Smooth muscle cell (in vitro differentiated cells): Measurements from ENCODE around the gene CD164. TPM values are rescaled to one million over a fixed set of nuclear protein-coding genes. Genes with fewer than 3 reads are reported as not detected.
A peak's percentile ranks its signal among the peaks of the same experiment; 100 is the strongest.

Experiments used
- DNase-seq: peaks from one replicate; lab custom pipeline; 2025; ENCODE audit not compliant: unreplicated experiment; lab: John Stamatoyannopoulos, UW
- H2AFZ ChIP-seq: fragments of 200-600 bp; sonication (generic); 2 replicates; pipeline ENCODE4 v1.6.0; 2016; ENCODE audit warnings: antibody characterized with exemption, low read depth, mild to moderate bottlenecking
- H3F3A ChIP-seq: fragments of 200-600 bp; sonication (generic); 2 replicates; pipeline ENCODE4 v1.6.0; 2017; ENCODE audit warnings: antibody characterized with exemption, low read depth
- H3K27ac ChIP-seq: fragments of 200-600 bp; sonication (generic); 2 replicates; pipeline ENCODE4 v1.5.1; 2016; ENCODE audit warnings: low read depth, mild to moderate bottlenecking
- H3K27me3 ChIP-seq: fragments of 200-600 bp; sonication (generic); 2 replicates; pipeline ENCODE4 v1.6.1; 2016; ENCODE audit warnings: low read depth, mild to moderate bottlenecking
- H3K36me3 ChIP-seq: fragments of 200-600 bp; sonication (generic); 2 replicates; pipeline ENCODE4 v1.5.1; 2016; ENCODE audit warnings: low read depth
- H3K4me1 ChIP-seq: fragments of 200-600 bp; sonication (generic); 2 replicates; pipeline ENCODE4 v1.5.1; 2016; ENCODE audit warnings: low read depth
- H3K4me2 ChIP-seq: fragments of 200-600 bp; sonication (generic); 2 replicates; pipeline ENCODE4 v1.6.0; 2016; ENCODE audit warnings: mild to moderate bottlenecking
- H3K4me3 ChIP-seq: fragments of 200-600 bp; sonication (generic); 2 replicates; pipeline ENCODE4 v1.5.1; 2016; ENCODE audit warnings: mild to moderate bottlenecking
- H3K79me2 ChIP-seq: fragments of 200-600 bp; sonication (generic); 2 replicates; pipeline ENCODE4 v1.6.0; 2016; ENCODE audit warnings: low read depth, mild to moderate bottlenecking
- H3K9ac ChIP-seq: fragments of 200-600 bp; sonication (generic); 2 replicates; pipeline ENCODE4 v1.6.0; 2016; ENCODE audit warnings: low read depth
- H3K9me3 ChIP-seq: fragments of 200-600 bp; sonication (generic); replicated peaks from 2 replicates; pipeline ENCODE4 v1.5.1; 2016; ENCODE audit warnings: low read depth
- H4K20me1 ChIP-seq: fragments of 200-600 bp; sonication (generic); 2 replicates; pipeline ENCODE4 v1.6.0; 2016; ENCODE audit warnings: low read depth
- CTCF ChIP-seq: fragments of 200-600 bp; sonication (generic); IDR thresholded peaks from 2 replicates; pipeline ENCODE4 v1.5.1; 2017; ENCODE audit warnings: borderline replicate concordance, mild to moderate bottlenecking, antibody characterized with exemption; ENCODE audit not compliant: insufficient read depth, poor library complexity, severe bottlenecking
- WGBS: methylation state at CpG from one replicate; pipeline ENCODE4 v1.1.7; 2016; ENCODE audit warnings: low lambda C conversion rate; 5-methylcytosine and 5-hydroxymethylcytosine counted together
- polyA plus RNA-seq: library from polyadenylated mRNA; unstranded; fragments of >200 nt; fragmentation: Nextera tagmentation; extraction: Ambion mirVana; gene quantifications from 2 replicates; pipeline ENCODE4 v1.2.1, GENCODE V29; 2016
- total RNA-seq: library from RNA; depleted of rRNA; stranded (reverse); fragments of >200 nt; gene quantifications from 2 replicates; pipeline ENCODE4 v1.2.3, GENCODE V29; 2014

CD164 gene
- total and polyA plus RNA-seq, 2 experiments from 2014 or later = 305 to 495 TPM

- H3K27me3 ChIP-seq = no peaks in the 10 kb centered on the region
- H3F3A ChIP-seq = no peaks in the 10 kb centered on the region
- H3K27ac ChIP-seq = no peak overlapping the region
- peaks cover 6% of the 10 kb centered on the region for H3K4me1 ChIP-seq
- no peaks in the 10 kb centered on the region for H4K20me1 ChIP-seq
- no peak overlapping the region for H3K4me2 ChIP-seq
- TF ChIP-seq CTCF = no peak
- H3K4me3 ChIP-seq = no peak overlapping the region
- 81% methylated on average over 1 of the region's 1 CpG for WGBS
- H3K9me3 ChIP-seq = no peaks in the 10 kb centered on the region
- no peak overlapping the region for H3K9ac ChIP-seq
- DNase-seq = no peak
- no peak overlapping the region for H2AFZ ChIP-seq
- H3K36me3 ChIP-seq = no peaks in the 10 kb centered on the region
- no peaks in the 10 kb centered on the region for H3K79me2 ChIP-seq
Measured at GRCh38 chr6:109388265-109388664, 6.0 kb upstream of the CD164 start.

GRCh38 chr6:109383438-109383940, 1.2 kb upstream of the CD164 start:
- H3K4me2 ChIP-seq = peak overlapping the region; percentile 93
- peaks cover 26% of the 10 kb centered on the region for H3K4me1 ChIP-seq
- no peaks in the 10 kb centered on the region for H3F3A ChIP-seq
- peak overlapping the region; percentile 98 for H3K9ac ChIP-seq
- H3K4me3 ChIP-seq = peak overlapping the region; percentile 62
- peaks cover 33% of the 10 kb centered on the region for H3K79me2 ChIP-seq
- H2AFZ ChIP-seq = peak overlapping the region; percentile 87
- H3K36me3 ChIP-seq = no peaks in the 10 kb centered on the region
- WGBS = 31% methylated on average over 5 of the region's 5 CpGs
- no peaks in the 10 kb centered on the region for H3K27me3 ChIP-seq
- no peak for TF ChIP-seq CTCF
- no peak for DNase-seq
- peak overlapping the region; percentile 98 for H3K27ac ChIP-seq
- peaks cover 33% of the 10 kb centered on the region for H4K20me1 ChIP-seq
- H3K9me3 ChIP-seq = no peaks in the 10 kb centered on the region

GRCh38 chr6:109382576-109383437, 540 bp upstream of the CD164 start:
- Histone ChIP-seq H3K9me3 (no peaks in the 10 kb centered on the region), H3K4me1 (peaks cover 26% of the 10 kb centered on the region)
- peak; percentile 49 for TF ChIP-seq CTCF

More at GRCh38 chr6:109382576-109383437, 540 bp upstream of the CD164 start:
- peaks cover 40% of the 10 kb centered on the region for H3K79me2 ChIP-seq
- H3K27ac ChIP-seq = peak overlapping the region; percentile 98
- H2AFZ ChIP-seq = peak overlapping the region; percentile 87
- no peaks in the 10 kb centered on the region for H3F3A ChIP-seq
- H3K4me3 ChIP-seq = peak overlapping the region; percentile 62
- H3K36me3 ChIP-seq = no peaks in the 10 kb centered on the region
- H3K27me3 ChIP-seq = no peaks in the 10 kb centered on the region
- under 1% methylated on average over 42 of the region's 42 CpGs for WGBS
- peak overlapping the region; percentile 98 for H3K9ac ChIP-seq
- H3K4me2 ChIP-seq = peak overlapping the region; percentile 93
- peak; percentile 95 for DNase-seq
- peaks cover 39% of the 10 kb centered on the region for H4K20me1 ChIP-seq
